CD14-positive monocyte (primary cell): ENCODE data around the gene NBPF26. TPM values are rescaled to one million over a fixed set of nuclear protein-coding genes. Genes with fewer than 3 reads are reported as not detected.
A peak's percentile ranks its signal among the peaks of the same experiment; 100 is the strongest.
"Not testable (repeated sequence)": the region's sequence is repeated elsewhere in the genome, so short reads cannot be mapped to it uniquely, and the experiment has no call there.

Experiments
- DNase-seq, 3 donors: peaks; one replicate each; pipeline ENCODE4 v3.0.0-alpha.2; 2011 to 2022
- H2AFZ ChIP-seq: 2 replicates; pipeline ENCODE4 v1.6.0; 2012; ENCODE audit warnings: mild to moderate bottlenecking, low read depth, low read length, inconsistent platforms; ENCODE audit not compliant: insufficient read depth, poor library complexity, severe bottlenecking
- H3K27ac ChIP-seq, 2 donors: 1 replicate in 1 of 2; 2 replicates in 1 of 2; pipeline ENCODE4 v1.5.1; 2012 to 2013; ENCODE audit warnings: low read length in 2 of 2, control low read depth in 1 of 2, inconsistent platforms in 1 of 2, low read depth in 1 of 2, mild to moderate bottlenecking in 1 of 2
- H3K27me3 ChIP-seq, 2 donors: one replicate each; pipeline versions ENCODE4 v1.6.0 to v1.6.1; 2011 to 2013; ENCODE audit warnings: low read length in 2 of 2; ENCODE audit not compliant: control insufficient read depth in 2 of 2, insufficient read depth in 2 of 2
- H3K36me3 ChIP-seq, 2 donors: replicated peaks in 1 of 2; 1 replicate in 1 of 2; 2 replicates in 1 of 2; pipeline versions ENCODE4 v1.5.1 to v1.6.1; 2012 to 2013; ENCODE audit warnings: low read length in 2 of 2, control low read depth in 1 of 2, inconsistent platforms in 1 of 2, mild to moderate bottlenecking in 1 of 2; ENCODE audit not compliant: insufficient read depth in 2 of 2, control insufficient read depth in 1 of 2
- H3K4me1 ChIP-seq, 2 donors: 1 replicate in 1 of 2; 2 replicates in 1 of 2; pipeline versions ENCODE4 v1.5.1 to v1.6.1; 2012 to 2013; ENCODE audit warnings: low read length in 2 of 2, control low read depth in 1 of 2, inconsistent platforms in 1 of 2, mild to moderate bottlenecking in 1 of 2, moderate library complexity in 1 of 2; ENCODE audit not compliant: insufficient read depth in 2 of 2, control insufficient read depth in 1 of 2
- H3K4me2 ChIP-seq: replicated peaks from 2 replicates; pipeline ENCODE3; 2012; ENCODE audit warnings: low read length, moderate library complexity, mild to moderate bottlenecking; ENCODE audit not compliant: poor library complexity, severe bottlenecking; ENCODE audit errors: extremely low read depth
- H3K4me3 ChIP-seq, 3 experiments: fragments of 200-600 bp in 1 of 3; sonication (generic) in 1 of 3; replicated peaks in 1 of 3; 1 replicate in 2 of 3; 2 replicates in 1 of 3; pipeline ENCODE4 v1.5.1; 2011 to 2013; ENCODE audit warnings: low read length in 3 of 3, mild to moderate bottlenecking in 3 of 3, control low read depth in 2 of 3, low read depth in 2 of 3, inconsistent platforms in 1 of 3, moderate library complexity in 1 of 3
- H3K79me2 ChIP-seq: 2 replicates; pipeline ENCODE4 v1.6.0; 2012; ENCODE audit warnings: mild to moderate bottlenecking, control low read depth, inconsistent platforms, low read length, moderate library complexity; ENCODE audit not compliant: insufficient read depth
- H3K9ac ChIP-seq: 2 replicates; pipeline ENCODE4 v1.6.0; 2017; ENCODE audit warnings: low read length, mild to moderate bottlenecking; ENCODE audit not compliant: insufficient read depth, poor library complexity, severe bottlenecking
- H3K9me3 ChIP-seq, 2 donors: replicated peaks in 1 of 2; 1 replicate in 1 of 2; 2 replicates in 1 of 2; pipeline versions ENCODE4 v1.5.1 to v1.6.1; 2012 to 2013; ENCODE audit warnings: low read length in 2 of 2, control low read depth in 1 of 2; ENCODE audit not compliant: control insufficient read depth in 1 of 2, insufficient read depth in 1 of 2
- H4K20me1 ChIP-seq: 2 replicates; pipeline ENCODE4 v1.6.0; 2012; ENCODE audit warnings: mild to moderate bottlenecking, low read length, control low read depth, moderate library complexity; ENCODE audit not compliant: insufficient read depth
- H3K27ac Mint-ChIP-seq, 7 donors: one replicate each; pipeline ENCODE4 v1.8.0; 2020; ENCODE audit warnings: mild to moderate bottlenecking in 7 of 7, mixed read lengths in 7 of 7, moderate library complexity in 6 of 7, inconsistent platforms in 2 of 7
- H3K27me3 Mint-ChIP-seq, 3 donors: one replicate each; pipeline ENCODE4 v1.8.0; 2021 to 2022; ENCODE audit warnings: low read depth in 3 of 3, mild to moderate bottlenecking in 3 of 3, mixed read lengths in 3 of 3, moderate library complexity in 3 of 3, inconsistent platforms in 1 of 3
- H3K36me3 Mint-ChIP-seq, 2 donors: one replicate each; pipeline ENCODE4 v1.8.0; 2020; ENCODE audit warnings: mixed read lengths in 2 of 2, inconsistent platforms in 1 of 2, mild to moderate bottlenecking in 1 of 2
- H3K4me1 Mint-ChIP-seq: one replicate; pipeline ENCODE4 v1.8.0; 2020; ENCODE audit warnings: mild to moderate bottlenecking, mixed read lengths
- H3K4me3 Mint-ChIP-seq, 2 donors: one replicate each; pipeline ENCODE4 v1.8.0; 2020; ENCODE audit warnings: mild to moderate bottlenecking in 2 of 2, mixed read lengths in 2 of 2, moderate library complexity in 1 of 2
- H3K9me3 Mint-ChIP-seq, 7 donors: one replicate each; pipeline ENCODE4 v1.8.0; 2020 to 2022; ENCODE audit warnings: mixed read lengths in 7 of 7, mild to moderate bottlenecking in 6 of 7, moderate library complexity in 6 of 7, inconsistent platforms in 2 of 7
- WGBS: methylation state at CpG from one replicate; pipeline ENCODE4 v1.1.5; 2013; ENCODE audit warnings: missing lambda C conversion rate; ENCODE audit not compliant: insufficient coverage; 5-methylcytosine and 5-hydroxymethylcytosine counted together
- intact Hi-C, 2 donors: fragments of 100-400 bp; cut with micrococcal nuclease; formaldehyde crosslinking; loops; one replicate each; pipeline versions ENCODE4 v1.15.0 to v1.15.1; 2023
- polyA plus RNA-seq, 3 donors: library from polyadenylated mRNA; depleted of rRNA in 1 of 3; unstranded in 2 of 3; stranded (reverse) in 1 of 3; fragments of 300-500 nt in 2 of 3; fragments of >200 nt in 1 of 3; fragmentation: Illumina TruSeq in 2 of 3; gene quantifications; 1 replicate in 2 of 3; 2 replicates in 1 of 3; pipeline ENCODE4 v1.2.3, GENCODE V29; 2012 to 2021
- small RNA-seq: library from RNA; depleted of rRNA; stranded (forward); fragments of <200 nt; gene quantifications from one replicate; pipeline ENCODE3, GENCODE V24; 2012; ENCODE audit warnings: low read depth; ENCODE audit not compliant: insufficient read length

Gene NBPF26
- polyA plus RNA-seq, 3 donors: 6.0 to 37.1 (median 8.5) TPM

GRCh38 chr1:120878206-120878605 lies 154.5 kb downstream of the NBPF26 start:
- H3K27ac ChIP-seq, H3K4me3 ChIP-seq, H3K4me1 ChIP-seq, H3K4me1 Mint-ChIP-seq, H3K36me3 Mint-ChIP-seq, H3K9me3 ChIP-seq, H3K36me3 ChIP-seq, H4K20me1 ChIP-seq, H3K79me2 ChIP-seq, intact Hi-C loops, H3K27me3 Mint-ChIP-seq, H3K9me3 Mint-ChIP-seq, H2AFZ ChIP-seq, H3K27me3 ChIP-seq, DNase-seq, H3K9ac ChIP-seq, H3K4me2 ChIP-seq, H3K27ac Mint-ChIP-seq: not testable (repeated sequence)
- peak overlapping the region in 1 of 2 donors; percentile 44 for H3K4me3 Mint-ChIP-seq

GRCh38 chr1:120880056-120880455 lies 156.3 kb downstream of the NBPF26 start:
- H3K27ac Mint-ChIP-seq, H3K27me3 ChIP-seq, H3K27me3 Mint-ChIP-seq, H3K79me2 ChIP-seq, H3K9ac ChIP-seq, H4K20me1 ChIP-seq, H3K4me3 Mint-ChIP-seq, H3K27ac ChIP-seq, intact Hi-C loops, DNase-seq, H3K4me1 Mint-ChIP-seq, H3K4me2 ChIP-seq, H3K36me3 ChIP-seq, H3K9me3 Mint-ChIP-seq, H3K4me1 ChIP-seq, H2AFZ ChIP-seq, H3K9me3 ChIP-seq, H3K4me3 ChIP-seq, H3K36me3 Mint-ChIP-seq: not testable (repeated sequence)
- no CpG with 5 or more reads among the region's 1 CpG for WGBS

GRCh38 chr1:120881934-120882333 lies 158.2 kb downstream of the NBPF26 start:
- H2AFZ ChIP-seq, H3K4me3 Mint-ChIP-seq, H3K9me3 Mint-ChIP-seq, H3K4me2 ChIP-seq, intact Hi-C loops, H4K20me1 ChIP-seq, H3K9ac ChIP-seq, H3K4me3 ChIP-seq, DNase-seq, H3K79me2 ChIP-seq, H3K36me3 ChIP-seq, H3K4me1 Mint-ChIP-seq, H3K9me3 ChIP-seq, H3K27ac Mint-ChIP-seq, H3K4me1 ChIP-seq, H3K27me3 Mint-ChIP-seq, H3K27me3 ChIP-seq, H3K36me3 Mint-ChIP-seq, H3K27ac ChIP-seq: not testable (repeated sequence)

Small RNA genes within 50 kb of the gene (small RNA-seq; reads per million reads assigned to genes)
- 355 reads per million, percentile 98 among the genes with 10 or more reads in this experiment for gene RNVU1-19

Other genes starting within 250 kb of the NBPF26 start
- not detected for gene PPIAL4A, start 165.8 kb downstream of the NBPF26 start, polyA plus RNA-seq